Measurements from ENCODE around the gene AKR1B15.
"Not testable (repeated sequence)": the region's sequence is repeated elsewhere in the genome, so short reads cannot be mapped to it uniquely, and the experiment has no call there.

Gene AKR1B15

GRCh38 chr7:134563398-134563749, 14.5 kb downstream of the AKR1B15 start:
- DNase-seq (ENCODE audit: low spot score), result not testable (repeated sequence)

- peak; percentile 56 for DNase-seq (ENCODE audit: low spot score)
Measured at GRCh38 chr7:134565643-134566136, 16.8 kb downstream of the AKR1B15 start.

- DNase-seq (ENCODE audit: low spot score), result no peak
Measured at GRCh38 chr7:134567368-134567767, 18.5 kb downstream of the AKR1B15 start.

GRCh38 chr7:134569962-134570361, 21.1 kb downstream of the AKR1B15 start:
- DNase-seq (ENCODE audit: low spot score), result not testable (repeated sequence)

GRCh38 chr7:134571101-134571500, 22.2 kb downstream of the AKR1B15 start:
- DNase-seq (ENCODE audit: low spot score), result no peak

GRCh38 chr7:134571746-134572461, 23.0 kb downstream of the AKR1B15 start:
- DNase-seq (ENCODE audit: low spot score), result no peak

- no peak for DNase-seq (ENCODE audit: low spot score)
Measured at GRCh38 chr7:134574322-134574721, 25.4 kb downstream of the AKR1B15 start.

GRCh38 chr7:134584290-134584689, 35.4 kb downstream of the AKR1B15 start:
- DNase-seq (ENCODE audit: low spot score), result no peak

- no peak for DNase-seq (ENCODE audit: low spot score)
Measured at GRCh38 chr7:134585897-134586296, 37.0 kb downstream of the AKR1B15 start.

GRCh38 chr7:134587750-134588149, 38.8 kb downstream of the AKR1B15 start:
- no peak for DNase-seq (ENCODE audit: low spot score)

GRCh38 chr7:134589491-134589941, 40.6 kb downstream of the AKR1B15 start:
- DNase-seq (ENCODE audit: low spot score), result no peak

- DNase-seq (ENCODE audit: low spot score), result peak; percentile 73
Measured at GRCh38 chr7:134593530-134594392, 44.9 kb downstream of the AKR1B15 start.

- DNase-seq (ENCODE audit: low spot score), result no peak
Measured at GRCh38 chr7:134594877-134595276, 46.0 kb downstream of the AKR1B15 start.

- DNase-seq (ENCODE audit: low spot score), result no peak
Measured at GRCh38 chr7:134599371-134599770, 50.5 kb downstream of the AKR1B15 start.

GRCh38 chr7:134601459-134601858, 52.5 kb downstream of the AKR1B15 start:
- DNase-seq (ENCODE audit: low spot score), result no peak

GRCh38 chr7:134602881-134603451, 54.1 kb downstream of the AKR1B15 start:
- peak; percentile 16 for DNase-seq (ENCODE audit: low spot score)

GRCh38 chr7:134605978-134606923, 57.3 kb downstream of the AKR1B15 start:
- DNase-seq (ENCODE audit: low spot score), result peak; percentile 64

GRCh38 chr7:134611611-134612151, 62.8 kb downstream of the AKR1B15 start:
- DNase-seq (ENCODE audit: low spot score), result no peak

GRCh38 chr7:134612197-134612596, 63.3 kb downstream of the AKR1B15 start:
- DNase-seq (ENCODE audit: low spot score), result no peak

- peak; percentile 86 for DNase-seq (ENCODE audit: low spot score)
Measured at GRCh38 chr7:134613623-134614347, 64.9 kb downstream of the AKR1B15 start.

- DNase-seq (ENCODE audit: low spot score), result no peak
Measured at GRCh38 chr7:134616611-134617010, 67.7 kb downstream of the AKR1B15 start.

Data from AG20443 (cell line).